ENCODE measurements around the gene PRDX2.

PRDX2 gene

GRCh38 chr19:12783849-12784393 is 17.7 kb downstream of the PRDX2 start:
- DNase-seq (ENCODE audit: low read depth), result peak; percentile 82
- no peak overlapping the region for H3K4me3 ChIP-seq (ENCODE audit: low read length)
- no peak for TF ChIP-seq CTCF (IDR thresholded peaks at IDR 0.05; ENCODE audit: insufficient read depth, low read depth, low read length, missing control alignments)

- no peak for TF ChIP-seq CTCF (IDR thresholded peaks at IDR 0.05; ENCODE audit: insufficient read depth, low read depth, low read length, missing control alignments)
- peak overlapping the region; percentile 43 for H3K4me3 ChIP-seq (ENCODE audit: low read length)
- no peak for DNase-seq (ENCODE audit: low read depth)
Observed at GRCh38 chr19:12783291-12783848, 18.2 kb downstream of the PRDX2 start.

GRCh38 chr19:12782424-12783290 is 18.9 kb downstream of the PRDX2 start:
- DNase-seq (ENCODE audit: low read depth), result peak; percentile 54
- H3K4me3 ChIP-seq (ENCODE audit: low read length), result peak overlapping the region; percentile 43
- TF ChIP-seq CTCF (IDR thresholded peaks at IDR 0.05; ENCODE audit: insufficient read depth, low read depth, low read length, missing control alignments), result no peak

- TF ChIP-seq CTCF (IDR thresholded peaks at IDR 0.05; ENCODE audit: insufficient read depth, low read depth, low read length, missing control alignments), result no peak
- no peak for DNase-seq (ENCODE audit: low read depth)
- peak overlapping the region; percentile 43 for H3K4me3 ChIP-seq (ENCODE audit: low read length)
Observed at GRCh38 chr19:12782174-12782423, 19.5 kb downstream of the PRDX2 start.

GRCh38 chr19:12779162-12779993 is 22.2 kb downstream of the PRDX2 start:
- TF ChIP-seq CTCF (IDR thresholded peaks at IDR 0.05; ENCODE audit: insufficient read depth, low read depth, low read length, missing control alignments), result no peak
- no peak for DNase-seq (ENCODE audit: low read depth)
- H3K4me3 ChIP-seq (ENCODE audit: low read length), result peak overlapping the region; percentile 69

- peak overlapping the region; percentile 69 for H3K4me3 ChIP-seq (ENCODE audit: low read length)
- no peak for DNase-seq (ENCODE audit: low read depth)
- TF ChIP-seq CTCF (IDR thresholded peaks at IDR 0.05; ENCODE audit: insufficient read depth, low read depth, low read length, missing control alignments), result no peak
Observed at GRCh38 chr19:12778905-12779161, 22.8 kb downstream of the PRDX2 start.

Data from epithelial cell of esophagus (primary cell).